MM.1S (cell line): ENCODE measurements around the gene ELP6.

Experiments
- CTCF ChIP-seq: fragments of 300-600 bp; sonication (generic); IDR thresholded peaks from 2 replicates; pipeline ENCODE4 v1.5.1; 2016; ENCODE audit warnings: antibody characterized with exemption, low read length, mixed read lengths
- EZH2 ChIP-seq: fragments of 300-600 bp; sonication (generic); optimal IDR thresholded peaks from 2 replicates; pipeline ENCODE3; 2017; ENCODE audit warnings: low read depth, mild to moderate bottlenecking, antibody characterized with exemption, low read length, mixed read lengths

- TF ChIP-seq EZH2 = no peak
- no peak for TF ChIP-seq CTCF
These were observed 7.2 kb upstream of the ELP6 start for GRCh38 chr3:47520756-47521155.
